HepG2 (cell line): ENCODE results near the gene FBRSL1. TPM values are rescaled to one million over a fixed set of nuclear protein-coding genes. Genes with fewer than 3 reads are reported as not detected.

ENCODE experiments used
- ATAC-seq: fragments of 200-7000 bp; cut with Tn5 transposase; 3 replicates; pipeline ENCODE4 v1.9.1; 2020; ENCODE audit warnings: mild to moderate bottlenecking, moderate library complexity
- BruUV-seq: library from RNA; stranded (reverse); fragments of 400-500 nt; replicated peaks from 2 replicates; lab custom pipeline; 2021; lab: Mats Ljungman, UMichigan
- CTCF ChIA-PET: fragments of 300-600 bp; formaldehyde crosslinking; extraction: SDS; loops from one replicate; lab custom pipeline; 2021; ENCODE audit warnings: low total read pairs, inconsistent platforms, low intra/inter-chr PET ratio; lab: Yijun Ruan, JAX
- POLR2A ChIA-PET: fragments of 350-600 bp; sonication (Branson Sonifier 250); formaldehyde crosslinking; loops from one replicate; lab custom pipeline; 2020; ENCODE audit warnings: antibody characterized with exemption, inconsistent platforms; lab: Yijun Ruan, JAX
- DNase-seq: peaks from one replicate; pipeline ENCODE4 v3.0.0-alpha.2; 2015; ENCODE audit warnings: low spot score
- FAIRE-seq: peaks from 3 replicates; lab custom pipeline; 2011; peaks lifted over from hg19 to GRCh38; lab: Jason Lieb, UNC
- H2AFZ ChIP-seq: one replicate; pipeline ENCODE4 v1.6.1; 2011; ENCODE audit warnings: low read length, inconsistent platforms
- H3K27ac ChIP-seq: fragments of 300-600 bp; 3 replicates; pipeline ENCODE4 v1.8.0; 2011; ENCODE audit warnings: mixed run types, mild to moderate bottlenecking, mixed read lengths, low read length, inconsistent platforms; ENCODE audit not compliant: insufficient read depth; ENCODE audit errors: extremely low read length
- H3K27me3 ChIP-seq, 2 experiments: fragments of 200-600 bp in 1 of 2; 2 replicates in 1 of 2; 3 replicates in 1 of 2; pipeline versions ENCODE4 v1.6.0 to v1.8.0; 2011; ENCODE audit warnings: low read length in 2 of 2, mild to moderate bottlenecking in 2 of 2, moderate library complexity in 2 of 2, inconsistent platforms in 1 of 2; ENCODE audit not compliant: insufficient read depth in 2 of 2, control insufficient read depth in 1 of 2
- H3K36me3 ChIP-seq, 2 experiments: fragments of 200-600 bp in 1 of 2; replicated peaks in 1 of 2; 2 replicates in 1 of 2; 3 replicates in 1 of 2; pipeline versions ENCODE4 v1.5.1 to v1.8.0; 2011; ENCODE audit warnings: low read length in 2 of 2, inconsistent platforms in 1 of 2; ENCODE audit not compliant: insufficient read depth in 2 of 2, control insufficient read depth in 1 of 2
- H3K4me1 ChIP-seq: 2 replicates; pipeline ENCODE4 v1.5.1; 2012; ENCODE audit warnings: low read length, inconsistent platforms; ENCODE audit not compliant: insufficient read depth
- H3K4me2 ChIP-seq: 2 replicates; pipeline ENCODE4 v1.6.0; 2011; ENCODE audit warnings: low read depth, low read length, inconsistent platforms
- H3K4me3 ChIP-seq, 3 experiments: fragments of 200-600 bp in 1 of 3; sonication (generic), shearing (Covaris generic) in 1 of 3; replicated peaks in 1 of 3; 2 replicates each; pipeline ENCODE4 v1.5.1; 2011 to 2016; ENCODE audit warnings: low read length in 3 of 3, inconsistent platforms in 2 of 3, low read depth in 2 of 3, mild to moderate bottlenecking in 2 of 3, control low read depth in 1 of 3, mixed read lengths in 1 of 3; ENCODE audit not compliant: insufficient read depth in 1 of 3
- H3K79me2 ChIP-seq: one replicate; pipeline ENCODE4 v1.6.1; 2011; ENCODE audit warnings: low read length, inconsistent platforms; ENCODE audit not compliant: insufficient read depth
- H3K9ac ChIP-seq: 2 replicates; pipeline ENCODE4 v1.6.0; 2011; ENCODE audit warnings: mild to moderate bottlenecking, low read depth, low read length, inconsistent platforms; ENCODE audit not compliant: insufficient read depth
- H3K9me3 ChIP-seq: 2 replicates; pipeline ENCODE4 v1.5.1; 2012; ENCODE audit warnings: mild to moderate bottlenecking, low read length
- H4K20me1 ChIP-seq: 2 replicates; pipeline ENCODE4 v1.6.0; 2011; ENCODE audit warnings: inconsistent platforms, mild to moderate bottlenecking, low read length, moderate library complexity; ENCODE audit not compliant: insufficient read depth
- CSRNP1 ChIP-seq: sonication (generic); formaldehyde crosslinking; IDR thresholded peaks from 2 replicates; pipeline ENCODE4 v1.8.1; 2023; ENCODE audit warnings: mild to moderate bottlenecking, missing genetic modification reagents
- EHMT2 ChIP-seq: fragments of 200-600 bp; sonication (generic); IDR thresholded peaks from 2 replicates; pipeline ENCODE4 v1.7.0; 2017; ENCODE audit warnings: antibody characterized with exemption, low read depth, low read length, borderline replicate concordance
- JUN ChIP-seq: sonication (generic); formaldehyde crosslinking; IDR thresholded peaks from 2 replicates; pipeline ENCODE4 v1.4.0; 2020; ENCODE audit warnings: mild to moderate bottlenecking, missing genetic modification reagents
- MAX ChIP-seq: IDR thresholded peaks from 2 replicates; pipeline ENCODE4 v1.6.1; 2012; ENCODE audit warnings: inconsistent platforms
- SRY ChIP-seq: sonication (generic); formaldehyde crosslinking; IDR thresholded peaks from 2 replicates; pipeline ENCODE4 v1.8.0; 2022; ENCODE audit warnings: mild to moderate bottlenecking, missing genetic modification reagents
- ZBTB25 ChIP-seq: IDR thresholded peaks from 2 replicates; pipeline ENCODE4 v1.6.1; 2018; ENCODE audit warnings: missing genetic modification reagents
- ZNF121 ChIP-seq: sonication (generic); formaldehyde crosslinking; IDR thresholded peaks from 2 replicates; pipeline ENCODE4 v1.5.0; 2020; ENCODE audit warnings: mild to moderate bottlenecking, missing genetic modification reagents
- ZNF138 ChIP-seq: sonication (generic); formaldehyde crosslinking; IDR thresholded peaks from 2 replicates; pipeline ENCODE4 v1.5.0; 2020; ENCODE audit warnings: mild to moderate bottlenecking, low read depth, missing genetic modification reagents
- ZNF713 ChIP-seq: sonication (generic); formaldehyde crosslinking; IDR thresholded peaks from 2 replicates; pipeline ENCODE4 v1.4.0; 2020; ENCODE audit warnings: mild to moderate bottlenecking, missing genetic modification reagents
- ZNF800 ChIP-seq: sonication (generic); formaldehyde crosslinking; IDR thresholded peaks from 2 replicates; pipeline ENCODE4 v1.4.0; 2020; ENCODE audit warnings: missing genetic modification reagents
- WGBS: methylation state at CpG from one replicate; pipeline ENCODE4 v1.1.6; 2017; ENCODE audit warnings: low lambda C conversion rate; 5-methylcytosine and 5-hydroxymethylcytosine counted together
- in situ Hi-C: cut with HindIII; loops from 2 replicates; pipeline ENCODE4 v1.10.0; 2017; ENCODE audit warnings: low pct_unique_long_range_greater_than_20kb; ENCODE audit not compliant: extremely low pct_ligation_motif_present
- intact Hi-C: fragments of 100-400 bp; cut with micrococcal nuclease; formaldehyde crosslinking; loops from one replicate; pipeline ENCODE4 v1.10.0; 2022; ENCODE audit not compliant: unreplicated experiment
- polyA plus RNA-seq, 8 experiments: library from polyadenylated mRNA; depleted of rRNA in 3 of 8; stranded (reverse) in 7 of 8; unstranded in 1 of 8; fragments of >200 nt; fragmentation: Illumina TruSeq in 4 of 8; extraction: Trizol in 4 of 8; gene quantifications; 2 replicates each; pipeline versions ENCODE4 v1.2.1 to v1.2.3, GENCODE V29; 2011 to 2016; ENCODE audit warnings: low read depth in 4 of 8, missing spikeins in 1 of 8, mixed read lengths in 1 of 8; ENCODE audit not compliant: insufficient read depth in 1 of 8
- total RNA-seq, 5 experiments: library from RNA; depleted of rRNA; stranded (reverse); fragments of >200 nt; fragmentation: Illumina TruSeq; extraction: Trizol; gene quantifications; 2 replicates each; pipeline ENCODE4 v1.2.3, GENCODE V29; 2016; ENCODE audit warnings: low read depth in 1 of 5

Gene FBRSL1
- total and polyA plus RNA-seq, 2 of the 13 experiments (the other 11 are each of a cell fraction or from before 2014, with no cell fraction given): 3.6 to 7.9 TPM

- no peak for FAIRE-seq
- no TSS peak for BruUV-seq
- Histone ChIP-seq H3K27ac (no peak overlapping the region), H3K4me1 (peaks cover 33% of the 10 kb centered on the region), H3K79me2 (peaks cover 7% of the 10 kb centered on the region), H2AFZ (no peak overlapping the region), H3K9me3 (no peaks in the 10 kb centered on the region), H3K4me2 (peak overlapping the region; percentile 87), H4K20me1 (peaks cover 18% of the 10 kb centered on the region; the same call in 1 of the 2 replicates), H3K4me3 (peak overlapping the region; percentile 51 to 76 (median 61); a peak in 5 of 6 replicates), H3K36me3 (peaks cover 0 to 2% of the 10 kb centered on the region in 2 experiments; a peak in 1 of 5 replicates), H3K27me3 (no peaks in the 10 kb centered on the region), H3K9ac (peak overlapping the region; percentile 65)
- no peak for DNase-seq
- peak; percentile 37; the same call in 1 of the 3 replicates for ATAC-seq
- in situ Hi-C loops (no loop called here), intact Hi-C loops (loop anchor here (2.0 kb wide), 1 partner anchor 145 kb away; no protein-coding TSS in a partner anchor)
- no CpG with 5 or more reads among the region's 36 CpGs for WGBS
- POLR2A ChIA-PET: no interaction called here
- TF ChIP-seq ZBTB25 (CRISPR knock-in tag) (no peak), EHMT2 (no peak), ZNF138 (peak; percentile 69; the same call in 1 of the 2 replicates), ZNF121 (CRISPR knock-in tag) (peak; percentile 65; the same call in 1 of the 2 replicates), JUN (CRISPR knock-in tag) (no peak), ZNF713 (CRISPR knock-in tag) (0 out of 2 replicates have a peak, but pooled peaks have one; percentile 59), SRY (0 out of 2 replicates have a peak, but pooled peaks have one; percentile 17), MAX (peak; percentile 64), CSRNP1 (CRISPR knock-in tag) (no peak), ZNF800 (CRISPR knock-in tag) (peak; percentile 13; the same call in 1 of the 2 replicates)
- CTCF ChIA-PET: interaction anchor here (0.8 to 2.5 kb wide), 3 partner anchors 54 to 145 kb away, joined by 3 to 17 read pairs (median 5); no protein-coding TSS in a partner anchor
These were observed 70.3 kb downstream of the FBRSL1 start for GRCh38 chr12:132560364-132560613.
